ENCODE results near the gene SLC12A3. TPM values are rescaled to one million over a fixed set of nuclear protein-coding genes. Genes with fewer than 3 reads are reported as not detected.

SLC12A3 gene
- total and polyA plus RNA-seq, 2 experiments from 2014 or later = not detected

- H4K20me1 ChIP-seq (ENCODE audit: insufficient read depth, poor library complexity, severe bottlenecking) = no peaks in the 10 kb centered on the region
- no peak overlapping the region for H2AFZ ChIP-seq
- H3K36me3 ChIP-seq (replicated peaks; ENCODE audit: insufficient read depth, low read depth) = no peaks in the 10 kb centered on the region
- no peaks in the 10 kb centered on the region for H3K9me3 ChIP-seq (ENCODE audit: low read depth)
- TF ChIP-seq EZH2 (IDR thresholded peaks at IDR 0.05; ENCODE audit: borderline replicate concordance) (no peak), CTCF (IDR thresholded peaks at IDR 0.05; ENCODE audit: poor library complexity) (no peak), EZH2phosphoT487 (IDR thresholded peaks at IDR 0.05; ENCODE audit: low read depth, severe bottlenecking, unreplicated experiment) (no peak)
- 83% methylated on average over 5 of the region's 5 CpGs for WGBS (ENCODE audit: low lambda C conversion rate, missing lambda C conversion rate)
- no peaks in the 10 kb centered on the region for H3K27me3 ChIP-seq
- peaks cover 15% of the 10 kb centered on the region for H3K4me1 ChIP-seq (ENCODE audit: insufficient read depth)
- no peak overlapping the region for H3K4me2 ChIP-seq
- no peaks in the 10 kb centered on the region for H3K79me2 ChIP-seq
- no peak overlapping the region for H3K27ac ChIP-seq
- no peaks in the 10 kb centered on the region for H3K9me2 ChIP-seq (replicated peaks; ENCODE audit: insufficient read depth)
- H3K4me3 ChIP-seq = no peak overlapping the region
- no peak for DNase-seq (ENCODE audit: low spot score)
Observed at GRCh38 chr16:56910112-56910511, 45.1 kb downstream of the SLC12A3 start.

GRCh38 chr16:56910654-56911539, 45.9 kb downstream of the SLC12A3 start:
- Histone ChIP-seq H3K27me3 (no peaks in the 10 kb centered on the region), H3K4me1 (ENCODE audit: insufficient read depth) (peaks cover 15% of the 10 kb centered on the region), H3K4me3 (no peak overlapping the region), H3K79me2 (no peaks in the 10 kb centered on the region), H3K36me3 (replicated peaks; ENCODE audit: insufficient read depth, low read depth) (no peaks in the 10 kb centered on the region), H2AFZ (no peak overlapping the region), H3K9me3 (ENCODE audit: low read depth) (no peaks in the 10 kb centered on the region), H4K20me1 (ENCODE audit: insufficient read depth, poor library complexity, severe bottlenecking) (no peaks in the 10 kb centered on the region), H3K4me2 (no peak overlapping the region), H3K9me2 (replicated peaks; ENCODE audit: insufficient read depth) (no peaks in the 10 kb centered on the region), H3K27ac (no peak overlapping the region)
- DNase-seq (ENCODE audit: low spot score) = no peak
- WGBS (ENCODE audit: low lambda C conversion rate, missing lambda C conversion rate) = 82% methylated on average over 12 of the region's 12 CpGs
- TF ChIP-seq CTCF (IDR thresholded peaks at IDR 0.05; ENCODE audit: poor library complexity) (no peak), EZH2 (IDR thresholded peaks at IDR 0.05; ENCODE audit: borderline replicate concordance) (no peak), EZH2phosphoT487 (IDR thresholded peaks at IDR 0.05; ENCODE audit: low read depth, severe bottlenecking, unreplicated experiment) (no peak)

GRCh38 chr16:56911771-56912571, 47.0 kb downstream of the SLC12A3 start:
- no peak overlapping the region for H3K4me2 ChIP-seq
- no peak overlapping the region for H2AFZ ChIP-seq
- peaks cover 15% of the 10 kb centered on the region for H3K4me1 ChIP-seq (ENCODE audit: insufficient read depth)
- H3K4me3 ChIP-seq = no peak overlapping the region
- H3K27ac ChIP-seq = no peak overlapping the region
- H3K79me2 ChIP-seq = no peaks in the 10 kb centered on the region
- no peak for DNase-seq (ENCODE audit: low spot score)
- 73% methylated on average over 22 of the region's 22 CpGs for WGBS (ENCODE audit: low lambda C conversion rate, missing lambda C conversion rate)
- no peaks in the 10 kb centered on the region for H3K9me3 ChIP-seq (ENCODE audit: low read depth)
- TF ChIP-seq EZH2phosphoT487 (IDR thresholded peaks at IDR 0.05; ENCODE audit: low read depth, severe bottlenecking, unreplicated experiment) (no peak), EZH2 (IDR thresholded peaks at IDR 0.05; ENCODE audit: borderline replicate concordance) (no peak), CTCF (IDR thresholded peaks at IDR 0.05; ENCODE audit: poor library complexity) (no peak)
- no peaks in the 10 kb centered on the region for H3K27me3 ChIP-seq
- H4K20me1 ChIP-seq (ENCODE audit: insufficient read depth, poor library complexity, severe bottlenecking) = no peaks in the 10 kb centered on the region
- no peaks in the 10 kb centered on the region for H3K9me2 ChIP-seq (replicated peaks; ENCODE audit: insufficient read depth)
- no peaks in the 10 kb centered on the region for H3K36me3 ChIP-seq (replicated peaks; ENCODE audit: insufficient read depth, low read depth)

Data from hepatocyte (in vitro differentiated cells).